GM06990 (cell line): ENCODE results near the gene ADCY10.
"Not testable (repeated sequence)": the region's sequence is repeated elsewhere in the genome, so short reads cannot be mapped to it uniquely, and the experiment has no call there.

Experiments
- DNase-seq: peaks from one replicate; pipeline ENCODE4 v3.0.0-alpha.2; 2011; ENCODE audit not compliant: insufficient read length; ENCODE audit errors: extremely low read depth
- H3K27me3 ChIP-seq: replicated peaks from 2 replicates; pipeline ENCODE4 v1.6.0; 2011; ENCODE audit warnings: low read length; ENCODE audit not compliant: control insufficient read depth, insufficient read depth
- H3K36me3 ChIP-seq: 2 replicates; pipeline ENCODE4 v1.5.1; 2011; ENCODE audit warnings: low read length; ENCODE audit not compliant: control insufficient read depth, insufficient read depth
- H3K4me3 ChIP-seq: replicated peaks from 2 replicates; pipeline ENCODE4 v1.5.1; 2011; ENCODE audit warnings: low read depth, mild to moderate bottlenecking, control low read depth, low read length
- TF ChIP-seq, protein P1 (sequence below): IDR thresholded peaks from 2 replicates; pipeline ENCODE4 v1.5.1; 2011; ENCODE audit warnings: low read length, control low read depth, mild to moderate bottlenecking, inconsistent platforms; ENCODE audit not compliant: insufficient read depth, poor library complexity, severe bottlenecking

The ADCY10 gene

DNA sequence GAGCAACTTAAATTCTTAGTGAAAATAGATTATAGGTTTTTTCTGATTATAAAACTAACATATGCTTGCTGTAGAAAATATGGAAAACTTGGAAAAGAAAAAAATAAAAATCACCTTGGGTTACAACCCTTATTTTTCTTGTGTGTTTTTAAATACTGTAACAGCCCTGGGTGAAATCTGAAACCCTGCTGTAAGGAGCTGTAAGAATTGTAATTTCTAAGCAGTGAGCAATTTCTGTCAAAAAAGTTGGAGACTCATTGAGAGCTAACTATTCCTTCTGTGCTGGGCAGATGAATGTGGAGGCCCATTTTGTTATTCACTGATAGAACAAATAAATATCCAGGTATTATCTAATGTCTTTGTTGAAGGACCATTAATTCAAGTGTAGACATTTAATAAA, 42.6 kb downstream of the ADCY10 start:
- Histone ChIP-seq H3K27me3 (no peaks in the 10 kb centered on the region), H3K4me3 (no peak overlapping the region), H3K36me3 (no peaks in the 10 kb centered on the region)
- no peak for DNase-seq
- TF ChIP-seq, protein P1, sequence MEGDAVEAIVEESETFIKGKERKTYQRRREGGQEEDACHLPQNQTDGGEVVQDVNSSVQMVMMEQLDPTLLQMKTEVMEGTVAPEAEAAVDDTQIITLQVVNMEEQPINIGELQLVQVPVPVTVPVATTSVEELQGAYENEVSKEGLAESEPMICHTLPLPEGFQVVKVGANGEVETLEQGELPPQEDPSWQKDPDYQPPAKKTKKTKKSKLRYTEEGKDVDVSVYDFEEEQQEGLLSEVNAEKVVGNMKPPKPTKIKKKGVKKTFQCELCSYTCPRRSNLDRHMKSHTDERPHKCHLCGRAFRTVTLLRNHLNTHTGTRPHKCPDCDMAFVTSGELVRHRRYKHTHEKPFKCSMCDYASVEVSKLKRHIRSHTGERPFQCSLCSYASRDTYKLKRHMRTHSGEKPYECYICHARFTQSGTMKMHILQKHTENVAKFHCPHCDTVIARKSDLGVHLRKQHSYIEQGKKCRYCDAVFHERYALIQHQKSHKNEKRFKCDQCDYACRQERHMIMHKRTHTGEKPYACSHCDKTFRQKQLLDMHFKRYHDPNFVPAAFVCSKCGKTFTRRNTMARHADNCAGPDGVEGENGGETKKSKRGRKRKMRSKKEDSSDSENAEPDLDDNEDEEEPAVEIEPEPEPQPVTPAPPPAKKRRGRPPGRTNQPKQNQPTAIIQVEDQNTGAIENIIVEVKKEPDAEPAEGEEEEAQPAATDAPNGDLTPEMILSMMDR, result no peak

DNA sequence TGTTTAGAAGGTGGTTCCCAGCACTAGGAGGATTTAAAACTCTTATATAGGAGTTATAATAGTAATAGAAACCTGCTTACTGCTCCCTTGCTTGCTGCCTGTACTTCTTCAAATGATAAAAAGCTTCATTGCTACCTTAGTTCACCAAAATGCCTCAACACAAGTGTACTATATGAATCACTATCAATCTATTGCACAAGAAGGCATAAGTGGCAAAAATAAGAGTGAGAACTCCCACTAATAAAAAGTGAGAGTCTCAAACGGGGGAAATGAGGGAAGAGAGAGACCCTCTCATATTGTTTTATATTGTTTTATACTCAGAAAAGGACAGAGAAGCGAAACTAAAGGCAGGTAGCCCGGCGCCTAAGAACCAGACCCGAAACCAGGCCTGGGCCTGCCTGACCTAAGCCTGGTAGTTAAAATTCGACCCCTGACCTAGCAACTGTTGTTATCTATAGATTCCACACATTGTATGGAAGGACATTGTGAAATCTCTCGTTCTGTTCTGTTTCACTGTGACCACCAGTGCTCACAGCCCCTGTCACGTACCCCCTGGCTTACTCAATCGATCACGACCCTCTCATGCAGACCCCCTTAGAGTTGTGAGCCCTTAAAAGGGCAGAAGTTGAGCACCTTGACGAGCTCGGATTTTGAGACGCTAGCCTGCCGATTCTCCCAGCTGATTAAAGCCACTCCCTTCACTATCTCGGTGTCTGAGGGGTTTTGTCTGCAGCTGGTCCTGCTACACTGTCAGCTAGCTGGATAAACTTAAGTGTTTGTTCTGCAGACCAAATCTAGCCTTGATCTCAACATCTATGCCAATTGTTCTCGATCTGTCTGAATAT, 44.6 kb downstream of the ADCY10 start:
- H3K27me3 ChIP-seq, H3K36me3 ChIP-seq, DNase-seq, H3K4me3 ChIP-seq: not testable (repeated sequence)

DNA sequence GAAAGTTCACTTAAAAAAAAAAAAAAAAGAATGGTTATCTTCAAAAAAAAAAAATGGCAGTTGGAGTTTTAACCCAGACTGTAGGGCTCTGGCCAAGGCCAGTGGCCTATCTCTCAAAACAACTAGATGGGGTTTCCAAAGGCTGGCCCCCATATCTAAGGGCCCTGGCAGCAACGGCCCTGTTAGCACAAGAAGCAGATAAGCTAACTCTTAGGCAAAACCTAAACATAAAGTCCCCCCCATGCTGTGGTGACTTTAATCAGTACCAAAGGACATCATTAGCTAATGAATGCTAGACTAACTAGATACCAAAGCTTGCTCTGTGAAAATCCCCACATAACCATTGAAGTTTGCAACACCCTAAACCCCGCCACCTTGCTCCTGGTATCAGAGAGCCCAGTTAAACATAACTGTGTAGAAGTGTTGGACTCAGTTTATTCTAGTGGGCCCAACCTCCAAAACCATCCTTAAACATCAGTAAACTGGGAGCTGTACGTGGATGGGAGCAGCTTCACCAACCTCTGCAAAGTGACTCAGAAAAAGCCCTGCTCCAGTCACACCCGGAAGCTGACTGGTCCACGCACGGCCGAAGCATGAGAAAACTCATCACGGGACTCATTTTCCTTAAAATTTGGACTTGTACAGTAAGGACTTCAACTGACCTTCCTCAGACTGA, 47.1 kb downstream of the ADCY10 start:
- not testable (repeated sequence) for H3K27me3 ChIP-seq, H3K4me3 ChIP-seq, H3K36me3 ChIP-seq, DNase-seq

DNA sequence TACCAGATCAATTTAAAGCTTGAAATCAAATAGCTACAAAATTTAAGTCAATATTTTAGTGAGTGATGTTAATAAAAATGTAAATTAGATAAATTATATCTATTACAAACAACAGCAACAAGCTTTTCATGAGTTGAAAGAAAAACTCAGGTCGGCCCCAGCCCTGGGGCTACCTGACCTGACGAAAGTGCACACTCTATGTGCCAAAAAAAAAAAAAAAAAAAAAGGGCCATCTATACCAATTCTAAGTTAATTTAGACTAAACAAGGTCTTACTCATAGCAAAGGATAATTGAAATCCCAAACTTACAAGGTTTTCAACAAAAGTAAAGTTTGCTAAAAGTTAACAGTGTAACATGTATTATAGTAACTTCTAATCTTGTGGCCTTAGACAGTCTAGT, 47.6 kb downstream of the ADCY10 start:
- H3K27me3 ChIP-seq, H3K4me3 ChIP-seq, H3K36me3 ChIP-seq, DNase-seq: not testable (repeated sequence)

DNA sequence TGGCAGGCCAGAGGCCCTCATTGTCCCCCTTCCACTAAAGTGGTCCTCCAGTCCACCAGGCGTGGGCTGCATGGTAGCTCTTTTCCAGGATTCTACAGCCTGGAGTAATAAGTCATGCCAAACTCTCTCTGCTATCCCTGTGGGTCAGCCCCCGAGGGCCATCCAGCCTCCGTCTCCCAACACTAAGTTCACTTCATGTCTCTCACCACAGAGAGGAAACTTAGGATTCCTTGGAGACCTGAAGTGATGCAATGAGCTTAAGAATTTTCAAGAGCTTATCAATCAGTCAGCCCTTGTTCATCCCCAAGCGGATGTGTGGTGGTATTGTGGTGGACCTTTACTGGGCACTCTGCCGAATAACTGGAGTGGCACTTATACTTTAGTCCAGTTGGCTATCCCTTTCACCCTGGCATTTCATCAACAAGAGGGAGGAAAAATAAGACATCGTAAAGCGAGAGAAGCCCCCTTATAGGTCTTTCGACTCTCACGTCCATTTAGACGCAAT, 48.1 kb downstream of the ADCY10 start:
- not testable (repeated sequence) for DNase-seq, H3K36me3 ChIP-seq, H3K4me3 ChIP-seq, H3K27me3 ChIP-seq

DNA sequence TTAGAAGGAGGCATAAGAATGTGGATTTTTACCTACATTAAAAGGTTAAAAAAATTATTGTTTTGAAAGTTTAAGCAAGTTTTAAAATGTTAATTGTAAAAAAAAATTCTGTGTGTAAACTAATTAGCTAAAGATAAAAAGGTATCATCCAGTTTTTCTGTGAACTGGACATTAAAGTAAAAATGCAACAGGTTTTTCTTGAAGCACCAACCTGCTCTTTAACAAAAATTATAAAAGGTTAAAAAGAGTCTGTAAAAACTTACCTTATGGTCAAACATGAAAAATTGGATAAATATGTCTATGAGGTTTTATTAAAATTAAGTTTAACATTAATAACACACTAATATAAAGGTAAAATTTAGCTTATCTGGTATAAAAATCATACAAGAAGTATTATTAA, 48.7 kb downstream of the ADCY10 start:
- not testable (repeated sequence) for H3K4me3 ChIP-seq, DNase-seq, H3K36me3 ChIP-seq, H3K27me3 ChIP-seq

DNA sequence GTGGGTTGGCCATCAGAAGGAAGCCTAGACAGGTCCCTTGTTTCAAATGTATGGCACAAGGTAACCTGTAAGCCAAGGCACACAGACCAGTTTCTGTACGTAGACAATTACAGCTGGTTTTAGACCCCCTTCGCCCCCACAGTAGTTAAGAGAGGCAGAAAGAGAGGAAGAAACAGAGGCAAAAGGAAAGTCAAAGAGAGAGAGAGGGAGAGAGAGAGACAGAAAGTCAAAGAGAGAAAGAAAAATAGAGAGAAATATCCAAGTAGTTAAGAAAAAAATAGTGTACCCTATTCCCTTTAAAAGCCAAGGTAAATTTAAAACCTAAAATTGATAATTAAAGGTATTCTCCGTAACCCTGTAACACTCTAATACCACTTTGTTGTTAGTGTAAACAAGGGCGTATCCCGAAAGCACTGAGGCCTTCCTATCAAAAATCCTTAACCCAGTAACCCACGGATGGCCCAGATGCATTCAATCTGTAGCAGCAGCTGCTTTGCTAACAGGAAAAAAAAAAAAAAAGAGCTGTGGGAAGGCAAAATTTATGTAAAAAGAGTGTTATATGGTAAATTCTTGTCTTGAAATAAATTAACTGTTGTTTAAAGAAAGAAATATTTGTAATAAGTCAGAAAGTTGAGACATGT, 49.4 kb downstream of the ADCY10 start:
- Histone ChIP-seq H3K4me3 (no peak overlapping the region), H3K36me3 (no peaks in the 10 kb centered on the region), H3K27me3 (no peaks in the 10 kb centered on the region)
- DNase-seq, result no peak
- TF ChIP-seq, protein P1, result no peak

DNA sequence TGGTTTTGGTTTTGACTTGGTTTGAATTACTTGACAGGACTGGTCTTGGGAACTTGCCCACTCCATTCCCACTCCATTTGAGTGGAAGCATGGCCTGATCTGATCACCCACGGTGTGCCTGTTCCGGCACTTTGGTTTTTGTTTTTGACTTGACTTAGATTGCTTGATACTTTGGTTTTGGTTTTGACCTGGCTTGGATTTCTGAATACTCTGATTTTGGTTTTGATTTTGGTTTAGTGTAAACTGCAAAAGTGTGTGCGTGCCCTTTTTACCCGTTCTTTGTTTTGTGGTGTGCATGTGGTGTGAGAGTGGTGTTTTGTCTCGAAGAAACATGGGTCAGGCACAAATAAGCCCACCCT, 50.0 kb downstream of the ADCY10 start:
- no peak overlapping the region for H3K4me3 ChIP-seq
- DNase-seq, result no peak
- no peaks in the 10 kb centered on the region for H3K36me3 ChIP-seq
- no peaks in the 10 kb centered on the region for H3K27me3 ChIP-seq
- TF ChIP-seq, protein P1, result no peak

DNA sequence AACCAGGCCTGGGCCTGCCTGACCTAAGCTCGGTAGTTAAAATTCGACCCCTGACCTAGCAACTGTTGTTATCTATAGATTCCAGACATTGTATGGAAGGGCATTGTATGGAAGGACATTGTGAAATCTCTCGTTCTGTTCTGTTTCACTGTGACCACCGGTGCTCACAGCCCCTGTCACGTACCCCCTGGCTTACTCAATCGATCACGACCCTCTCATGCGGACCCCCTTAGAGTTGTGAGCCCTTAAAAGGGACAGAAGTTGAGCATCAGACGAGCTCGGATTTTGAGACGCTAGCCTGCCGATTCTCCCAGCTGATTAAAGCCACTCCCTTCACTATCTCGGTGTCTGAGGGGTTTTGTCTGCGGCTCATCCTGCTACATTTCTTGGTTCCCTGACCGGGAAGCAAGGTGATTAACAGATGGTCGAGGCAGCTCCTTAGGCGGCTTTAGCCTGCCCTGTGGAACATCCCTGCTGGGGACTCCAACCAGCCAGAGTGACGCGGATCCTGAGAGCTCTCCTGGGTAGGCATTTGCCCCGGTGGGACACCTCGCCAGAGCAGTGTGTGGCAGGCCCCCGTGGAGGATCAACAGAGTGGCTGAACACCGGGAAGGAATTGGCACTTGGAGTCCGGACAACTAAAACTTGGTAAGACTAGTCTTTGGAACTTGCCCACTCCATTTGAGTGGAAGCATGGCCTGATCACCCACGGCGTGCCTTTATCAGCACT, 50.6 kb downstream of the ADCY10 start:
- not testable (repeated sequence) for H3K27me3 ChIP-seq, H3K4me3 ChIP-seq, DNase-seq, H3K36me3 ChIP-seq
